ENCODE results near the gene AGBL2. TPM values are rescaled to one million over a fixed set of nuclear protein-coding genes. Genes with fewer than 3 reads are reported as not detected.

AGBL2 gene
- total RNA-seq, 4 donors from 2014 or later: 1.7 to 1.9 TPM; not detected in 2

GRCh38 chr11:47611348-47611794, 103.8 kb downstream of the AGBL2 start:
- ATAC-seq (ENCODE audit: low FRiP score) (no peak), DNase-seq (ENCODE audit: low spot score) (no peak)
- TF ChIP-seq CTCF (IDR thresholded peaks at IDR 0.05): no peak

- ATAC-seq (ENCODE audit: low FRiP score): no peak
- no peak for DNase-seq (ENCODE audit: low spot score)
- no peak for TF ChIP-seq CTCF (IDR thresholded peaks at IDR 0.05)
Measured at GRCh38 chr11:47609675-47610074, 105.5 kb downstream of the AGBL2 start.

Small RNA genes within 50 kb of the gene (small RNA-seq; reads per million reads assigned to genes)
- gene RF00019: not detected

Other genes starting within 250 kb of the AGBL2 start
- 100 to 1,000 TPM in 2 of 4 donors, 10 to 100 TPM in 2; 90.3 to 126 (median 110) TPM for gene CELF1, start 162.2 kb downstream of the AGBL2 start, total RNA-seq
- gene PTPMT1, start 149.8 kb downstream of the AGBL2 start, total RNA-seq: 100 to 1,000 TPM in 3 of 4 donors, 10 to 100 TPM in 1; 99.2 to 173 (median 112) TPM
- gene KBTBD4, start 136.4 kb downstream of the AGBL2 start, total RNA-seq: 10 to 100 TPM; 12.4 to 18.7 (median 16.7) TPM
- 10 to 100 TPM; 46.4 to 51.9 (median 48.6) TPM for gene NDUFS3, start 136.3 kb downstream of the AGBL2 start, total RNA-seq
- under 1 TPM in 1 of 4 donors, not detected in 3; 0.48 TPM for gene FAM180B, start 128.7 kb downstream of the AGBL2 start, total RNA-seq
- gene C1QTNF4, start 121.0 kb downstream of the AGBL2 start, total RNA-seq: 1 to 10 TPM in 3 of 4 donors, under 1 TPM in 1; 0.88 to 3.6 (median 2.1) TPM
- gene MTCH2, start 72.8 kb downstream of the AGBL2 start, total RNA-seq: 10 to 100 TPM; 38.6 to 68.9 (median 55.6) TPM
- gene FNBP4, start 52.0 kb upstream of the AGBL2 start, total RNA-seq: 100 to 1,000 TPM in 2 of 4 donors, 10 to 100 TPM in 2; 86.4 to 195 (median 137) TPM
- 10 to 100 TPM; 21.8 to 40.2 (median 30.7) TPM for gene NUP160, start 133.0 kb upstream of the AGBL2 start, total RNA-seq

Measured in omental fat pad (tissue), 4 donors.